ENCODE measurements around the gene GPRC5A.

GPRC5A gene

GRCh38 chr12:12938541-12938940 is 47.2 kb downstream of the GPRC5A start:
- no peak for TF ChIP-seq CTCF (IDR thresholded peaks at IDR 0.05; ENCODE audit: borderline replicate concordance, insufficient read depth, low read depth, low read length)
- H3K4me3 ChIP-seq (ENCODE audit: low read depth, low read length) = no peak overlapping the region

- no peak overlapping the region for H3K4me3 ChIP-seq (ENCODE audit: low read depth, low read length)
- TF ChIP-seq CTCF (IDR thresholded peaks at IDR 0.05; ENCODE audit: borderline replicate concordance, insufficient read depth, low read depth, low read length) = no peak
Observed at GRCh38 chr12:12939888-12940287, 48.5 kb downstream of the GPRC5A start.

GRCh38 chr12:12941450-12942350 is 50.3 kb downstream of the GPRC5A start:
- H3K4me3 ChIP-seq (ENCODE audit: low read depth, low read length) = no peak overlapping the region
- no peak for TF ChIP-seq CTCF (IDR thresholded peaks at IDR 0.05; ENCODE audit: borderline replicate concordance, insufficient read depth, low read depth, low read length)

- no peak for TF ChIP-seq CTCF (IDR thresholded peaks at IDR 0.05; ENCODE audit: borderline replicate concordance, insufficient read depth, low read depth, low read length)
Observed at GRCh38 chr12:12943586-12944260, 52.4 kb downstream of the GPRC5A start.

GRCh38 chr12:12945591-12945990 is 54.2 kb downstream of the GPRC5A start:
- no peak overlapping the region for H3K4me3 ChIP-seq (ENCODE audit: low read depth, low read length)
- TF ChIP-seq CTCF (IDR thresholded peaks at IDR 0.05; ENCODE audit: borderline replicate concordance, insufficient read depth, low read depth, low read length) = no peak

More at GRCh38 chr12:12943586-12944260, 52.4 kb downstream of the GPRC5A start:
- no peak overlapping the region for H3K4me3 ChIP-seq (ENCODE audit: low read depth, low read length)

GRCh38 chr12:12946686-12947355 is 55.5 kb downstream of the GPRC5A start:
- no peak for TF ChIP-seq CTCF (IDR thresholded peaks at IDR 0.05; ENCODE audit: borderline replicate concordance, insufficient read depth, low read depth, low read length)
- H3K4me3 ChIP-seq (ENCODE audit: low read depth, low read length) = no peak overlapping the region
